Neural crest cell (in vitro differentiated cells): ENCODE results near the gene TTLL5. TPM values are rescaled to one million over a fixed set of nuclear protein-coding genes. Genes with fewer than 3 reads are reported as not detected.

ENCODE experiments used
- DNase-seq: peaks from one replicate; pipeline ENCODE4 v3.0.0; 2021; ENCODE audit warnings: low read depth, mixed read lengths, low spot score
- H3K27ac Mint-ChIP-seq: one replicate; pipeline ENCODE4 v1.8.0; 2021; ENCODE audit warnings: mild to moderate bottlenecking, mixed read lengths; ENCODE audit not compliant: unreplicated experiment
- H3K27me3 Mint-ChIP-seq: 2 replicates; pipeline ENCODE4 v1.8.0; 2021; ENCODE audit warnings: low read depth, mild to moderate bottlenecking, mixed read lengths
- H3K36me3 Mint-ChIP-seq: 2 replicates; pipeline ENCODE4 v1.8.0; 2021; ENCODE audit warnings: low read depth, mild to moderate bottlenecking, mixed read lengths
- H3K4me1 Mint-ChIP-seq: 2 replicates; pipeline ENCODE4 v1.8.0; 2021; ENCODE audit warnings: mixed read lengths
- H3K4me3 Mint-ChIP-seq: one replicate; pipeline ENCODE4 v1.8.0; 2021; ENCODE audit warnings: mild to moderate bottlenecking, mixed read lengths
- H3K9me3 Mint-ChIP-seq: 2 replicates; pipeline ENCODE4 v1.8.0; 2021; ENCODE audit warnings: mixed read lengths
- total RNA-seq: library from RNA; stranded (reverse); gene quantifications from 2 replicates; pipeline ENCODE4 v1.2.1, GENCODE V29; 2021
- TF ChIP-seq, protein P1 (sequence below): fragments of 200-600 bp; sonication (generic); conservative IDR thresholded peaks from 2 replicates; pipeline ENCODE4 v1.5.0; 2021; ENCODE audit warnings: antibody characterized with exemption, mild to moderate bottlenecking

Gene TTLL5
- total RNA-seq, 1 donor from 2014 or later, result 55.7 TPM

DNA sequence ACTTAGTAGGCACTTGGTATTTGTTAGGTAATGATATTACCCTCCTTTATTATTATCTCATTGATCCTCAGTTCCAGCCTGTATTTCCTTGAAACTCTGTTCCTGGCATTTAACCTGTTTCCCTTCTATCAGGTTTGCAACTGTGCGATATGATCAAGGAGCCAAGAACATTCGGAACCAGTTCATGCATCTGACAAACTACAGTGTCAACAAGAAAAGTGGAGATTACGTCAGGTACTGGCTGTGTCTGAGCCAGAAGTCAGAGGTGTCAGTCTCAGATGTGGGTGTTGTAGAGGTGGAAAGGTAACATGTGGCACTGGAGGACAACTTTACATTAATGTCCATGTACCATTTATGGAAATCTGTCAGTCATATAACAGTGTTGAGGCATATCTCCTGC lies 56.7 kb downstream of the TTLL5 start:
- Mint-ChIP-seq H3K27me3 (no peaks in the 10 kb centered on the region), H3K36me3 (peaks cover 13% of the 10 kb centered on the region), H3K27ac (no peak overlapping the region), H3K4me3 (no peak overlapping the region), H3K9me3 (no peaks in the 10 kb centered on the region), H3K4me1 (peaks cover 7% of the 10 kb centered on the region)
- DNase-seq, result no peak
- TF ChIP-seq, protein P1, sequence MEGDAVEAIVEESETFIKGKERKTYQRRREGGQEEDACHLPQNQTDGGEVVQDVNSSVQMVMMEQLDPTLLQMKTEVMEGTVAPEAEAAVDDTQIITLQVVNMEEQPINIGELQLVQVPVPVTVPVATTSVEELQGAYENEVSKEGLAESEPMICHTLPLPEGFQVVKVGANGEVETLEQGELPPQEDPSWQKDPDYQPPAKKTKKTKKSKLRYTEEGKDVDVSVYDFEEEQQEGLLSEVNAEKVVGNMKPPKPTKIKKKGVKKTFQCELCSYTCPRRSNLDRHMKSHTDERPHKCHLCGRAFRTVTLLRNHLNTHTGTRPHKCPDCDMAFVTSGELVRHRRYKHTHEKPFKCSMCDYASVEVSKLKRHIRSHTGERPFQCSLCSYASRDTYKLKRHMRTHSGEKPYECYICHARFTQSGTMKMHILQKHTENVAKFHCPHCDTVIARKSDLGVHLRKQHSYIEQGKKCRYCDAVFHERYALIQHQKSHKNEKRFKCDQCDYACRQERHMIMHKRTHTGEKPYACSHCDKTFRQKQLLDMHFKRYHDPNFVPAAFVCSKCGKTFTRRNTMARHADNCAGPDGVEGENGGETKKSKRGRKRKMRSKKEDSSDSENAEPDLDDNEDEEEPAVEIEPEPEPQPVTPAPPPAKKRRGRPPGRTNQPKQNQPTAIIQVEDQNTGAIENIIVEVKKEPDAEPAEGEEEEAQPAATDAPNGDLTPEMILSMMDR, result no peak

DNA sequence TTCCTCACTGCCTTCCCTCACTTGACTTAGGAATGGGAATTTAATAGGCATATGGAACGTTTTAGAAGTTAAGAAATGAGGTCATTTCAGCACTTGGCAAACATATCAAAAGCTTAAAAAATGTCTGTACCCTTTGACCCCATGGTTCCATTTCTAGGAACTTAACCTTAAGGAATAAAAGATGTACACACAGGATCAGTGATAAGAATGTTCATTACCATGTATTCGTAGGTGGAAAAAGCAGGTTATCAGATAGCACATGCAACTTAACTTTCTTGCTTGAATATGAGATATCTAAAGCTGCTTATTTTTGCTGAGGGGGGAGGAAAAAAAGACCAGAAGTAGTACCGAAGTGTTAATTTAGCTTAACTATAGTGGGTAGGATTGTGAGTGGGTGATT lies 57.2 kb downstream of the TTLL5 start:
- TF ChIP-seq, protein P1, result no peak

DNA sequence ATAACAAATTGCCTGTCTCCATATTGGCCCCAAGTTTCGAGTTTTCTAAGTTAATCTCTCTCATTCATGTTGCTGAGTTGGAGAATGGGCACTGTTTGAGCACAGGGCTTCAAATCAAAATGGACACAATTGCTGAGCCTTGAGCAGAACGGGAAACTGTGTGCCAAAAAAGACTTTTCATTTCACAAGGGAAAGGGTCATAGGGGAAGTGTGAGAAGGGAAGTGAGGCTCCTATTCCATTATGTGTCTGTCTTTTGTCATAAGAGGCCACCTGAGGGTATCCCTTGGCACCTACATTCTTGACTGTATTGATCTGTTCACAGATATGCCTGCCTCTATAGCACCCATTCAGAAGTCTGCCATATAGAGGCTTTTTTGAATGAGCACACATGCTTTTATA lies 59.1 kb downstream of the TTLL5 start:
- TF ChIP-seq, protein P1, result no peak
- H3K36me3 Mint-ChIP-seq, result peaks cover 21% of the 10 kb centered on the region
- DNase-seq, result no peak
- peaks cover 7% of the 10 kb centered on the region for H3K4me1 Mint-ChIP-seq
- no peaks in the 10 kb centered on the region for H3K9me3 Mint-ChIP-seq
- no peaks in the 10 kb centered on the region for H3K27me3 Mint-ChIP-seq
- no peak overlapping the region for H3K27ac Mint-ChIP-seq
- no peak overlapping the region for H3K4me3 Mint-ChIP-seq

More for the DNA sequence above, 57.2 kb downstream of the TTLL5 start:
- Mint-ChIP-seq H3K27me3 (no peaks in the 10 kb centered on the region), H3K4me3 (no peak overlapping the region), H3K4me1 (peaks cover 7% of the 10 kb centered on the region), H3K9me3 (no peaks in the 10 kb centered on the region), H3K27ac (no peak overlapping the region), H3K36me3 (peaks cover 16% of the 10 kb centered on the region)
- DNase-seq, result no peak

DNA sequence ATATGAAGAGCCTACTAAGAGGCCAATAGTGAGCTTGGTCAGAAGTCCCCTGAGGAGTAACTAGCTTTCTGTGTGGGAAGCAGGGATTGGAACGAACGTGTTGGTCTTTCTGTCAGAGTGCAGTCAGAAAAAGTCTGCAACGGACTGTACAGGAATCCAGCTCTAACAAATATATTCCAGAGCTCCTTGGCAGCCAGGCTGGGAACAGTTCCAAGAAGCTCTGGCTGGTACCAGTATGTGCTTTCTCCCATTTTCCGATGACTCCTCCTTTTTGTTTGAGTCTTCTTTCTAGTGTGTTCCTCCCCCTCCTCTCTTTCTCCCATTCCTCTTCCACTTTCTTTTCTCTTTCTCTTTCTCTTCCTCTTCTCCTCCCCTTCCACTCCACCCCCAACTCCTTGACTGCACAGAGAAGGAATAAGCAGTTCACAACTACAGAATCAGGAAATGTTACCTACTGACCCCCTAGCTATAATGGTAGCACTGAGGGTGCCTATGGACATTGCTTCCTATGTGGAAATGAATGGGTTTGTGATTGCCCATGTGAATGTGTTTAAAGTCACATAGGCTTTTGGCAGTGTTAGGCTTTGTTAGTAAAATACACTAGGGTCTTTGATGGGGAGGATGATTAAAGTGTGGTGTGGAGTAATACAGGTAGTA lies 59.9 kb downstream of the TTLL5 start:
- H3K36me3 Mint-ChIP-seq, result peaks cover 29% of the 10 kb centered on the region
- TF ChIP-seq, protein P1, result no peak
- no peaks in the 10 kb centered on the region for H3K27me3 Mint-ChIP-seq
- H3K27ac Mint-ChIP-seq, result no peak overlapping the region
- DNase-seq, result no peak
- H3K9me3 Mint-ChIP-seq, result no peaks in the 10 kb centered on the region
- peaks cover 4% of the 10 kb centered on the region for H3K4me1 Mint-ChIP-seq
- H3K4me3 Mint-ChIP-seq, result no peak overlapping the region

DNA sequence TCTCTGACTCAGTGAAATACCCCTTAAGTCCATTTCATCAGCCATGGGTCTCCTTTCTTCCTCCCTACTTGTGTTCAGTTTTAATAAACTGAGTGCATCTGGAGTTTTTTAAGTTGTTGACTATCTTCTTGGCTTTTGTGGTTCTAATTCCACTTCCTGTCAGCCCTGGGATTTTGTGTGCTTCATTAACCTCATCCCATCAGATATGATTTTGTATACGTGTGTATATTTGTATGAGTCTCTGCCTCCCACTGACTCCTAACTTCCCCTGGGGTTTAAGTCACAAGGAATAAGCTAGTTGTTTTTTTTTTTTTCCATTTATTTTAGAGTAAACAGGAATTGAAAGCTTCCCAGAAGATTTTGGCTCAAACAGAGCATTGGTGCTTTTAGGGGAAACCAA lies 62.7 kb downstream of the TTLL5 start:
- Mint-ChIP-seq H3K27ac (peak overlapping the region; percentile 10), H3K36me3 (peaks cover 47% of the 10 kb centered on the region), H3K9me3 (peaks cover 11% of the 10 kb centered on the region), H3K4me3 (no peak overlapping the region), H3K27me3 (no peaks in the 10 kb centered on the region), H3K4me1 (peaks cover 3% of the 10 kb centered on the region)
- DNase-seq, result no peak
- TF ChIP-seq, protein P1, result no peak
